HepG2 (cell line): ENCODE measurements around the gene SCYL1. TPM values are rescaled to one million over a fixed set of nuclear protein-coding genes. Genes with fewer than 3 reads are reported as not detected.

Experiments used
- CBX2 ChIP-seq, 2 experiments: fragments of 200-600 bp in 1 of 2; sonication (generic); formaldehyde crosslinking in 1 of 2; IDR thresholded peaks; 2 replicates each; pipeline versions ENCODE4 v1.7.0 to v1.8.1; 2018 to 2022; ENCODE audit warnings: low read depth in 2 of 2, low read length in 1 of 2, mild to moderate bottlenecking in 1 of 2, missing genetic modification reagents in 1 of 2
- CCDC6 ChIP-seq: sonication (generic); formaldehyde crosslinking; IDR thresholded peaks from 2 replicates; pipeline ENCODE4 v1.8.1; 2022; ENCODE audit warnings: mild to moderate bottlenecking, missing genetic modification reagents, moderate library complexity
- DNMT1 ChIP-seq: sonication (generic); formaldehyde crosslinking; IDR thresholded peaks from 2 replicates; pipeline ENCODE4 v1.5.1; 2020; ENCODE audit warnings: mild to moderate bottlenecking, missing genetic modification reagents
- HNF4G ChIP-seq, 2 experiments: sonication (generic) in 1 of 2; formaldehyde crosslinking in 1 of 2; IDR thresholded peaks; 2 replicates each; pipeline versions ENCODE4 v1.4.0 to v1.6.1; 2011 to 2020; ENCODE audit warnings: borderline replicate concordance in 2 of 2, low read depth in 2 of 2, mild to moderate bottlenecking in 2 of 2, low read length in 1 of 2, missing genetic modification reagents in 1 of 2, moderate library complexity in 1 of 2
- IRF2 ChIP-seq: IDR thresholded peaks from 2 replicates; pipeline ENCODE4 v1.6.1; 2018; ENCODE audit warnings: missing genetic modification reagents, missing compliant biosample characterization
- MYC ChIP-seq: sonication (generic); formaldehyde crosslinking; IDR thresholded peaks from 2 replicates; pipeline ENCODE4 v1.9.0; 2021; ENCODE audit warnings: missing genetic modification reagents, borderline replicate concordance
- NR2F2 ChIP-seq: IDR thresholded peaks from 2 replicates; pipeline ENCODE4 v1.6.1; 2012; ENCODE audit warnings: low read depth, inconsistent platforms, borderline replicate concordance
- RBM39 ChIP-seq: fragments of 200-400 bp; formaldehyde crosslinking; IDR thresholded peaks from one replicate; pipeline ENCODE4 v1.6.1; 2018; ENCODE audit warnings: antibody characterized with exemption, mild to moderate bottlenecking, low read depth, low read length; ENCODE audit not compliant: poor library complexity, severe bottlenecking
- ZNF335 ChIP-seq: sonication (generic); formaldehyde crosslinking; IDR thresholded peaks from 2 replicates; pipeline ENCODE4 v1.4.0; 2020; ENCODE audit warnings: missing genetic modification reagents
- ZNF567 ChIP-seq: sonication (generic); formaldehyde crosslinking; IDR thresholded peaks from 2 replicates; pipeline ENCODE4 v1.8.1; 2023; ENCODE audit warnings: mild to moderate bottlenecking, missing genetic modification reagents, borderline replicate concordance
- polyA plus RNA-seq, 8 experiments: library from polyadenylated mRNA; depleted of rRNA in 3 of 8; stranded (reverse) in 7 of 8; unstranded in 1 of 8; fragments of >200 nt; fragmentation: Illumina TruSeq in 4 of 8; extraction: Trizol in 4 of 8; gene quantifications; 2 replicates each; pipeline versions ENCODE4 v1.2.1 to v1.2.3, GENCODE V29; 2011 to 2016; ENCODE audit warnings: low read depth in 4 of 8, missing spikeins in 1 of 8, mixed read lengths in 1 of 8; ENCODE audit not compliant: insufficient read depth in 1 of 8
- total RNA-seq, 5 experiments: library from RNA; depleted of rRNA; stranded (reverse); fragments of >200 nt; fragmentation: Illumina TruSeq; extraction: Trizol; gene quantifications; 2 replicates each; pipeline ENCODE4 v1.2.3, GENCODE V29; 2016; ENCODE audit warnings: low read depth in 1 of 5
- TF ChIP-seq, protein P1 (sequence below): sonication (generic); formaldehyde crosslinking; IDR thresholded peaks from 2 replicates; pipeline ENCODE4 v1.9.0; 2022; ENCODE audit warnings: low read depth, missing genetic modification reagents
- TF ChIP-seq, protein P2 (sequence below): IDR thresholded peaks from 2 replicates; pipeline ENCODE4 v1.6.1; 2016; ENCODE audit warnings: low read depth, control low read depth
- TF ChIP-seq, protein P3 (sequence below): sonication (generic); formaldehyde crosslinking; IDR thresholded peaks from 2 replicates; pipeline ENCODE4 v1.5.1; 2020; ENCODE audit warnings: missing genetic modification reagents, mild to moderate bottlenecking, borderline replicate concordance
- TF ChIP-seq, protein P4 (sequence below): sonication (generic); formaldehyde crosslinking; IDR thresholded peaks from 2 replicates; pipeline ENCODE4; 2020; ENCODE audit warnings: missing genetic modification reagents, mild to moderate bottlenecking, borderline replicate concordance
- TF ChIP-seq, protein P5 (sequence below): sonication (generic); formaldehyde crosslinking; IDR thresholded peaks from 2 replicates; pipeline ENCODE4 v1.4.0; 2020; ENCODE audit warnings: missing genetic modification reagents

The SCYL1 gene
- total and polyA plus RNA-seq, 2 of the 13 experiments (the other 11 are each of a cell fraction or from before 2014, with no cell fraction given) = 65.9 to 103 TPM

DNA sequence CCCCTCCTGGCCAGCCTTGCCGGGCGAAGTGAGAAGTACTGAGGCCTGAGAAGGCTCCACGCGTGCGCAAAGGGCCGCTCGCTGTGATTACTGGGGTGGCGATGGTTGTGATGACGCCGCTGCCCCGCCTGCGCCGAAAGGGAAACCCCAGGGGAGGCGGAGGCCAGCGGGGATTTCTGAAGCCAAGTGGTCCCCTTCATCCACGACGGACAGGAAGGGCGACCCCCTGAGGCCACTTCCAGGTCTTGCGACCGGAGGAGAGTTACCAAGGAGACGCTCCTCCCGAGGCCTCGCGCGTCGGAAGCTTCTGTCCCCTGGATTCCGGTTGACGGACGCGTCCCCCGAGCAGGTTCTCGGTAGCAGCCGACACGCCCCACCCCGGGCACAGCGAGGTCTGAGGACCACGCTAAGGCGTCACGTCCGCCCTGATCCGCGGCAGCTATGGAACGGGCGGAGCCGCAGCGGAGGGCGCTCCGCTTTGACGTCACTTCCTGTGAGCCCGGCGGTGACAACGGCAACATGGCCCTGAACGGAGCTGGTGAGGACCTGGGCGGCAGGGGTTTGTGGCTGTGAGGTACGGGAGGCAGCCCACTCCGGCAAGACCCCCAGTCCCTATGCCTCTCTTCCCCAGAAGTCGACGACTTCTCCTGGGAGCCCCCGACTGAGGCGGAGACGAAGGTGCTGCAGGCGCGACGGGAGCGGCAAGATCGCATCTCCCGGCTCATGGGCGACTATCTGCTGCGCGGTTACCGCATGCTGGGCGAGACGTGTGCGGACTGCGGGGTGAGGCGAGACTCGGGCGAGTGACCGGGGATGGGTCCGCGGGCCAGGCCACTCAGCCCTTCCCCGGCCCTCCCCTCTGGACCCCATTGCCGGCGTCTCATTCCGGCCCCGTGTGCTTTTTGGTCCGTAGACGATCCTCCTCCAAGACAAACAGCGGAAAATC, 45.4 kb downstream of the SCYL1 start, which contains the start of gene ZNRD2 (continued):
- TF ChIP-seq, protein P1, sequence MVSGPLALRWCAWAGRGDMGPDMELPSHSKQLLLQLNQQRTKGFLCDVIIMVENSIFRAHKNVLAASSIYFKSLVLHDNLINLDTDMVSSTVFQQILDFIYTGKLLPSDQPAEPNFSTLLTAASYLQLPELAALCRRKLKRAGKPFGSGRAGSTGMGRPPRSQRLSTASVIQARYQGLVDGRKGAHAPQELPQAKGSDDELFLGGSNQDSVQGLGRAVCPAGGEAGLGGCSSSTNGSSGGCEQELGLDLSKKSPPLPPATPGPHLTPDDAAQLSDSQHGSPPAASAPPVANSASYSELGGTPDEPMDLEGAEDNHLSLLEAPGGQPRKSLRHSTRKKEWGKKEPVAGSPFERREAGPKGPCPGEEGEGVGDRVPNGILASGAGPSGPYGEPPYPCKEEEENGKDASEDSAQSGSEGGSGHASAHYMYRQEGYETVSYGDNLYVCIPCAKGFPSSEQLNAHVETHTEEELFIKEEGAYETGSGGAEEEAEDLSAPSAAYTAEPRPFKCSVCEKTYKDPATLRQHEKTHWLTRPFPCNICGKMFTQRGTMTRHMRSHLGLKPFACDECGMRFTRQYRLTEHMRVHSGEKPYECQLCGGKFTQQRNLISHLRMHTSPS = no peak
- no peak for TF ChIP-seq HNF4G (IDR thresholded peaks at IDR 0.05; ENCODE audit: borderline replicate concordance, low read depth, low read length)
- peak; percentile 56; the same call in 1 of the 2 replicates for TF ChIP-seq HNF4G (CRISPR knock-in tag; IDR thresholded peaks at IDR 0.05; ENCODE audit: borderline replicate concordance, low read depth)
- TF ChIP-seq, protein P2, sequence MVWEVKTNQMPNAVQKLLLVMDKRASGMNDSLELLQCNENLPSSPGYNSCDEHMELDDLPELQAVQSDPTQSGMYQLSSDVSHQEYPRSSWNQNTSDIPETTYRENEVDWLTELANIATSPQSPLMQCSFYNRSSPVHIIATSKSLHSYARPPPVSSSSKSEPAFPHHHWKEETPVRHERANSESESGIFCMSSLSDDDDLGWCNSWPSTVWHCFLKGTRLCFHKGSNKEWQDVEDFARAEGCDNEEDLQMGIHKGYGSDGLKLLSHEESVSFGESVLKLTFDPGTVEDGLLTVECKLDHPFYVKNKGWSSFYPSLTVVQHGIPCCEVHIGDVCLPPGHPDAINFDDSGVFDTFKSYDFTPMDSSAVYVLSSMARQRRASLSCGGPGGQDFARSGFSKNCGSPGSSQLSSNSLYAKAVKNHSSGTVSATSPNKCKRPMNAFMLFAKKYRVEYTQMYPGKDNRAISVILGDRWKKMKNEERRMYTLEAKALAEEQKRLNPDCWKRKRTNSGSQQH (CRISPR knock-in tag) = 0 out of 2 replicates have a peak, but pooled peaks have one; percentile 55
- TF ChIP-seq DNMT1 (CRISPR knock-in tag) = peak; percentile 63; the same call in 1 of the 2 replicates
- TF ChIP-seq, protein P3, sequence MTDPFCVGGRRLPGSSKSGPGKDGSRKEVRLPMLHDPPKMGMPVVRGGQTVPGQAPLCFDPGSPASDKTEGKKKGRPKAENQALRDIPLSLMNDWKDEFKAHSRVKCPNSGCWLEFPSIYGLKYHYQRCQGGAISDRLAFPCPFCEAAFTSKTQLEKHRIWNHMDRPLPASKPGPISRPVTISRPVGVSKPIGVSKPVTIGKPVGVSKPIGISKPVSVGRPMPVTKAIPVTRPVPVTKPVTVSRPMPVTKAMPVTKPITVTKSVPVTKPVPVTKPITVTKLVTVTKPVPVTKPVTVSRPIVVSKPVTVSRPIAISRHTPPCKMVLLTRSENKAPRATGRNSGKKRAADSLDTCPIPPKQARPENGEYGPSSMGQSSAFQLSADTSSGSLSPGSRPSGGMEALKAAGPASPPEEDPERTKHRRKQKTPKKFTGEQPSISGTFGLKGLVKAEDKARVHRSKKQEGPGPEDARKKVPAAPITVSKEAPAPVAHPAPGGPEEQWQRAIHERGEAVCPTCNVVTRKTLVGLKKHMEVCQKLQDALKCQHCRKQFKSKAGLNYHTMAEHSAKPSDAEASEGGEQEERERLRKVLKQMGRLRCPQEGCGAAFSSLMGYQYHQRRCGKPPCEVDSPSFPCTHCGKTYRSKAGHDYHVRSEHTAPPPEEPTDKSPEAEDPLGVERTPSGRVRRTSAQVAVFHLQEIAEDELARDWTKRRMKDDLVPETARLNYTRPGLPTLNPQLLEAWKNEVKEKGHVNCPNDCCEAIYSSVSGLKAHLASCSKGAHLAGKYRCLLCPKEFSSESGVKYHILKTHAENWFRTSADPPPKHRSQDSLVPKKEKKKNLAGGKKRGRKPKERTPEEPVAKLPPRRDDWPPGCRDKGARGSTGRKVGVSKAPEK = no peak
- TF ChIP-seq IRF2 (CRISPR knock-in tag) = peak; percentile 95
- TF ChIP-seq, protein P4, sequence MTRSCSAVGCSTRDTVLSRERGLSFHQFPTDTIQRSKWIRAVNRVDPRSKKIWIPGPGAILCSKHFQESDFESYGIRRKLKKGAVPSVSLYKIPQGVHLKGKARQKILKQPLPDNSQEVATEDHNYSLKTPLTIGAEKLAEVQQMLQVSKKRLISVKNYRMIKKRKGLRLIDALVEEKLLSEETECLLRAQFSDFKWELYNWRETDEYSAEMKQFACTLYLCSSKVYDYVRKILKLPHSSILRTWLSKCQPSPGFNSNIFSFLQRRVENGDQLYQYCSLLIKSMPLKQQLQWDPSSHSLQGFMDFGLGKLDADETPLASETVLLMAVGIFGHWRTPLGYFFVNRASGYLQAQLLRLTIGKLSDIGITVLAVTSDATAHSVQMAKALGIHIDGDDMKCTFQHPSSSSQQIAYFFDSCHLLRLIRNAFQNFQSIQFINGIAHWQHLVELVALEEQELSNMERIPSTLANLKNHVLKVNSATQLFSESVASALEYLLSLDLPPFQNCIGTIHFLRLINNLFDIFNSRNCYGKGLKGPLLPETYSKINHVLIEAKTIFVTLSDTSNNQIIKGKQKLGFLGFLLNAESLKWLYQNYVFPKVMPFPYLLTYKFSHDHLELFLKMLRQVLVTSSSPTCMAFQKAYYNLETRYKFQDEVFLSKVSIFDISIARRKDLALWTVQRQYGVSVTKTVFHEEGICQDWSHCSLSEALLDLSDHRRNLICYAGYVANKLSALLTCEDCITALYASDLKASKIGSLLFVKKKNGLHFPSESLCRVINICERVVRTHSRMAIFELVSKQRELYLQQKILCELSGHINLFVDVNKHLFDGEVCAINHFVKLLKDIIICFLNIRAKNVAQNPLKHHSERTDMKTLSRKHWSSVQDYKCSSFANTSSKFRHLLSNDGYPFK (CRISPR knock-in tag) = peak; percentile 96
- no peak for TF ChIP-seq NR2F2
- TF ChIP-seq ZNF567 (CRISPR knock-in tag) = peak; percentile 66
- peak; percentile 78 for TF ChIP-seq ZNF335
- TF ChIP-seq CBX2 (IDR thresholded peaks at IDR 0.05; ENCODE audit: low read depth, low read length) = no peak
- no peak for TF ChIP-seq CBX2 (CRISPR knock-in tag; IDR thresholded peaks at IDR 0.05; ENCODE audit: low read depth)
- TF ChIP-seq, protein P5, sequence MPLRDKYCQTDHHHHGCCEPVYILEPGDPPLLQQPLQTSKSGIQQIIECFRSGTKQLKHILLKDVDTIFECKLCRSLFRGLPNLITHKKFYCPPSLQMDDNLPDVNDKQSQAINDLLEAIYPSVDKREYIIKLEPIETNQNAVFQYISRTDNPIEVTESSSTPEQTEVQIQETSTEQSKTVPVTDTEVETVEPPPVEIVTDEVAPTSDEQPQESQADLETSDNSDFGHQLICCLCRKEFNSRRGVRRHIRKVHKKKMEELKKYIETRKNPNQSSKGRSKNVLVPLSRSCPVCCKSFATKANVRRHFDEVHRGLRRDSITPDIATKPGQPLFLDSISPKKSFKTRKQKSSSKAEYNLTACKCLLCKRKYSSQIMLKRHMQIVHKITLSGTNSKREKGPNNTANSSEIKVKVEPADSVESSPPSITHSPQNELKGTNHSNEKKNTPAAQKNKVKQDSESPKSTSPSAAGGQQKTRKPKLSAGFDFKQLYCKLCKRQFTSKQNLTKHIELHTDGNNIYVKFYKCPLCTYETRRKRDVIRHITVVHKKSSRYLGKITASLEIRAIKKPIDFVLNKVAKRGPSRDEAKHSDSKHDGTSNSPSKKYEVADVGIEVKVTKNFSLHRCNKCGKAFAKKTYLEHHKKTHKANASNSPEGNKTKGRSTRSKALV (CRISPR knock-in tag) = no peak
- peak; percentile 97 for TF ChIP-seq CCDC6 (CRISPR knock-in tag)
- peak; percentile 90 for TF ChIP-seq MYC (CRISPR knock-in tag)
- peak; percentile 84 for TF ChIP-seq RBM39
